K562 (cell line): ENCODE results near the gene SULT6B1. TPM values are rescaled to one million over a fixed set of nuclear protein-coding genes. Genes with fewer than 3 reads are reported as not detected.

Experiments
- CEBPB ChIP-seq: fragments of 450-650 bp; IDR thresholded peaks from 2 replicates; pipeline ENCODE4 v1.6.1; 2016; ENCODE audit warnings: missing genetic modification characterization, missing compliant biosample characterization
- CTCF ChIP-seq, 3 experiments: IDR thresholded peaks in 2 of 3; conservative IDR thresholded peaks in 1 of 3; 2 replicates each; pipeline ENCODE4 v1.5.1; 2011 to 2012; ENCODE audit warnings: low read length in 3 of 3, mild to moderate bottlenecking in 3 of 3, control low read depth in 2 of 3, improper control_type of control experiment in 1 of 3, inconsistent platforms in 1 of 3, low read depth in 1 of 3, mixed read lengths in 1 of 3, moderate library complexity in 1 of 3; ENCODE audit not compliant: insufficient read depth in 2 of 3
- FOXJ3 ChIP-seq: sonication (generic); formaldehyde crosslinking; IDR thresholded peaks from 2 replicates; pipeline ENCODE4 v1.4.0; 2020; ENCODE audit warnings: mild to moderate bottlenecking, missing genetic modification reagents
- IRF9 ChIP-seq: fragments of 450-650 bp; IDR thresholded peaks from 2 replicates; pipeline ENCODE4 v1.6.1; 2016; ENCODE audit warnings: missing biosample characterization, missing genetic modification characterization
- POLR2H ChIP-seq: IDR thresholded peaks from 2 replicates; pipeline ENCODE4 v1.6.1; 2016; ENCODE audit warnings: missing genetic modification characterization, low read depth, mild to moderate bottlenecking, control low read depth, missing compliant biosample characterization, moderate library complexity
- RBM25 ChIP-seq: fragments of 200-400 bp; formaldehyde crosslinking; IDR thresholded peaks from 2 replicates; pipeline ENCODE4 v1.6.1; 2018; ENCODE audit warnings: low read length, low read depth, moderate library complexity; ENCODE audit not compliant: severe bottlenecking
- ZNF785 ChIP-seq: fragments of 250-450 bp; sonication (Bioruptor Pico); IDR thresholded peaks from 2 replicates; pipeline ENCODE4 v1.4.0; 2020; ENCODE audit warnings: mild to moderate bottlenecking
- polyA plus RNA-seq, 8 experiments: library from polyadenylated mRNA; depleted of rRNA in 4 of 8; stranded (reverse) in 5 of 8; unstranded in 3 of 8; fragments of >200 nt; fragmentation: Nextera tagmentation in 2 of 8; fragmentation: Illumina TruSeq in 1 of 8; extraction: Ambion mirVana in 2 of 8; extraction: Trizol in 1 of 8; gene quantifications; 2 replicates each; pipeline versions ENCODE4 v1.2.1 to v1.2.3, GENCODE V29; 2011 to 2014; ENCODE audit warnings: inconsistent platforms in 1 of 8, missing spikeins in 1 of 8
- total RNA-seq, 7 experiments: library from RNA; depleted of rRNA in 6 of 7; stranded (reverse); fragments of >200 nt in 6 of 7; fragmentation: Illumina TruSeq in 2 of 7; extraction: Trizol in 2 of 7; gene quantifications; 2 replicates each; pipeline versions ENCODE4 v1.2.1 to v1.2.3, GENCODE V29; 2011 to 2021; ENCODE audit warnings: low replicate concordance in 1 of 7
- TF ChIP-seq, protein P1 (sequence below): fragments of 450-650 bp; IDR thresholded peaks from 2 replicates; pipeline ENCODE4 v1.6.1; 2017; ENCODE audit warnings: mild to moderate bottlenecking, moderate library complexity
- TF ChIP-seq, protein P2 (sequence below), 2 experiments: fragments of 250-450 bp in 1 of 2; fragments of 450-650 bp in 1 of 2; sonication (Bioruptor Pico) in 1 of 2; IDR thresholded peaks; 2 replicates each; pipeline versions ENCODE4 v1.6.1 to v1.8.0; 2016 to 2021; ENCODE audit warnings: mild to moderate bottlenecking in 2 of 2, moderate library complexity in 2 of 2, missing compliant biosample characterization in 1 of 2, missing genetic modification characterization in 1 of 2

Gene SULT6B1
- total and polyA plus RNA-seq, 9 of the 15 experiments (the other 6 are each of a cell fraction or from before 2014, with no cell fraction given), result not detected

DNA sequence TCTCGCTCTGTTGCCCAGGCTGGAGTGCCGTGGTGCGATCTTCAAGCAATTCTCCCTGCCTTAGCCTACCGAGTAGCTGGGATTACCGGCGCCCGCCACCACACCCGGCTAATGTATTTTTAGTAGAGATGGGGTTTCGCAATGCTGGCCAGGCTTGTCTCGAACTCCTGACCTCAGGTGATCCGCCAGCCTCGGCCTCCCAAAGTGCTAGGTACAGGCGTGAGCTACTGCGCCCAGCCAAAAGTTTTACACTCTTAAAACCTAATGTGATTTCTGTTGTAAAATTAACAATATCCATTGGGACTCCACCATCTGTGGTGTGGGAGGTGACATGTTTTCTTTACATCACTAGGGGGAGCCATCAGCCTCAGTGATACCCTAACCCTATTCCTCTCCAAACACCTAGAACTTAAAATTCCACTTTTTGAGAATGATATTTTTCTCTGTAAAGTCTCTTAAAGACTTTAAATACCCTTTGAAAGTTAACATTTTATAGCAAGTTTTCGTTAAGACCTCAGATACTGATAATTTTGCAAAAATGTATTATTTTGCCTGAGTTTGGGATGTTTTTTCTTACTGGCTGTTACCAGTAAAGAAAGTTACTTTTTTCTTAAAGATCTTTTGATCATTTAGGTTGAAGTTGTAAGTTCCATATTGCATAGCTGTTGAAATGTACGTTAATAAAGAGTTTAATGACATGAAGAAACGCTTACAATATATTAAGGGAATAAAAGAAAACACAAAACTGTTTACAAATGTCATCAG is 20.1 kb downstream of the SULT6B1 start (continued):
- TF ChIP-seq IRF9 (tag) (peak; percentile 60; the same call in 1 of the 2 replicates), FOXJ3 (CRISPR knock-in tag) (no peak), RBM25 (no peak), POLR2H (tag) (0 out of 2 replicates have a peak, but pooled peaks have one; percentile 24), CEBPB (tag) (peak; percentile 94), CTCF (IDR thresholded peaks at IDR 0.05 in 2 of 3, conservative IDR thresholded peaks at IDR 0.05 in 1 of 3; ENCODE audit: insufficient read depth in 2 of 3, low read depth in 1 of 3, low read length in 3 of 3) (peak; percentile 52 to 80 (median 77)), ZNF785 (CRISPR knock-in tag) (no peak)
- TF ChIP-seq, protein P1, sequence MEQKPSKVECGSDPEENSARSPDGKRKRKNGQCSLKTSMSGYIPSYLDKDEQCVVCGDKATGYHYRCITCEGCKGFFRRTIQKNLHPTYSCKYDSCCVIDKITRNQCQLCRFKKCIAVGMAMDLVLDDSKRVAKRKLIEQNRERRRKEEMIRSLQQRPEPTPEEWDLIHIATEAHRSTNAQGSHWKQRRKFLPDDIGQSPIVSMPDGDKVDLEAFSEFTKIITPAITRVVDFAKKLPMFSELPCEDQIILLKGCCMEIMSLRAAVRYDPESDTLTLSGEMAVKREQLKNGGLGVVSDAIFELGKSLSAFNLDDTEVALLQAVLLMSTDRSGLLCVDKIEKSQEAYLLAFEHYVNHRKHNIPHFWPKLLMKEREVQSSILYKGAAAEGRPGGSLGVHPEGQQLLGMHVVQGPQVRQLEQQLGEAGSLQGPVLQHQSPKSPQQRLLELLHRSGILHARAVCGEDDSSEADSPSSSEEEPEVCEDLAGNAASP, result 0 out of 2 replicates have a peak, but pooled peaks have one; percentile 6
- TF ChIP-seq, protein P2, sequence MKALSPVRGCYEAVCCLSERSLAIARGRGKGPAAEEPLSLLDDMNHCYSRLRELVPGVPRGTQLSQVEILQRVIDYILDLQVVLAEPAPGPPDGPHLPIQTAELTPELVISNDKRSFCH (CRISPR knock-in tag; IDR thresholded peaks at IDR 0.05), result no peak
- TF ChIP-seq, protein P2 (tag; IDR thresholded peaks at IDR 0.05), result no peak
- TF ChIP-seq, all 486 proteins: peak for 9
